GM19463 (cell line): ENCODE results near the gene NEU4.
"Not testable (repeated sequence)": the region's sequence is repeated elsewhere in the genome, so short reads cannot be mapped to it uniquely, and the experiment has no call there.

Source experiments
- ATAC-seq: cut with Tn5 transposase; IDR thresholded peaks from one replicate; pipeline ENCODE4 v1.9.1; 2021; ENCODE audit warnings: mild to moderate bottlenecking, moderate library complexity; ENCODE audit not compliant: unreplicated experiment

Gene NEU4, protein sequence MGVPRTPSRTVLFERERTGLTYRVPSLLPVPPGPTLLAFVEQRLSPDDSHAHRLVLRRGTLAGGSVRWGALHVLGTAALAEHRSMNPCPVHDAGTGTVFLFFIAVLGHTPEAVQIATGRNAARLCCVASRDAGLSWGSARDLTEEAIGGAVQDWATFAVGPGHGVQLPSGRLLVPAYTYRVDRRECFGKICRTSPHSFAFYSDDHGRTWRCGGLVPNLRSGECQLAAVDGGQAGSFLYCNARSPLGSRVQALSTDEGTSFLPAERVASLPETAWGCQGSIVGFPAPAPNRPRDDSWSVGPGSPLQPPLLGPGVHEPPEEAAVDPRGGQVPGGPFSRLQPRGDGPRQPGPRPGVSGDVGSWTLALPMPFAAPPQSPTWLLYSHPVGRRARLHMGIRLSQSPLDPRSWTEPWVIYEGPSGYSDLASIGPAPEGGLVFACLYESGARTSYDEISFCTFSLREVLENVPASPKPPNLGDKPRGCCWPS

GRCh38 chr2:241808721-241809382, at the start of gene NEU4:
NEU4 (plus strand) TSS chr2:241809193; CDS start chr2:241814485, 5,292 bp downstream.
- ATAC-seq: no peak

- not testable (repeated sequence) for ATAC-seq
Observed at GRCh38 chr2:241759893-241760292, 49.1 kb upstream of the NEU4 start.

DNA sequence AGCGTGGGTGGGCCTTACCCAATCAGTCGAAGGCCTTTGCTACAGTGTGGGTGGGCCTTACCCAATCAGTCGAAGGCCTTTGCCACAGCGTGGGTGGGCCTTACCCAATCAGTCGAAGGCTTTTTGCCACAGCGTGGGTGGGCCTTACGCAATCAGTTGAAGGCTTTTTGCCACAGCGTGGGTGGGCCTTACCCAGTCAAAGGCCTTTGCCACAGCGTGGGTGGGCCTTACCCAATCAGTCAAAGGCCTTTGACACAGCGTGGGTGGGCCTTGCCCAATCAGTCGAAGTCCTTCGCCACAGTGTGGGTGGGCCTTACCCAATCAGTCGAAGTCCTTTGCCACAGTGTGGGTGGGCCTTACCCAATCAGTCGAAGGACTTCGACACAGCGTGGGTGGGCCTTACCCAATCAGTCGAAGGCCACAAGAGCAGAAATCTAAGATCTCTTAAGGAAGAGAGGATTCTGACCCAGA, 48.7 kb upstream of the NEU4 start:
- no peak for ATAC-seq

- ATAC-seq: no peak
Observed at GRCh38 chr2:241762321-241762932, 46.6 kb upstream of the NEU4 start.

DNA sequence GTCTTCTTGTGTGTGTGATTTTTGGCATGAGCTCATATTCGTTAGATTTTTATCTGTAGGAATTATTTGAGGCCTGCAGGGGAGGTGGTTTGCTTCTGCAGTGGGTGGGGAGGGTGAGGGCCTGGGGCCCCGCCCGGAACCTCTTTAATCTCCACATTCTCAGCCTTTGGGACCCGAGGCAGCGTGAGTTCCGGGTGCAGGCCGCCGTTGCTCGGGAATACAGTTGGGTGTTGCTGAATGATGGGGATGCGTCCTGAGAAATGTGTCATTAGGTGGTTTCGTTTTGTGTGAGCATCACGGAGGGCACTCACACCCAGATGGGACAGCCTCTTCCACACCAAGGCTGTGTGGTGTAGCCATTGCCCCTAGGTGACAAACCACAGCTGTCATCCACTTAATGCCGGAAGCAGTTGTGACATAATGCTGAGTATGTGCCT, 46.0 kb upstream of the NEU4 start:
- ATAC-seq: no peak

DNA sequence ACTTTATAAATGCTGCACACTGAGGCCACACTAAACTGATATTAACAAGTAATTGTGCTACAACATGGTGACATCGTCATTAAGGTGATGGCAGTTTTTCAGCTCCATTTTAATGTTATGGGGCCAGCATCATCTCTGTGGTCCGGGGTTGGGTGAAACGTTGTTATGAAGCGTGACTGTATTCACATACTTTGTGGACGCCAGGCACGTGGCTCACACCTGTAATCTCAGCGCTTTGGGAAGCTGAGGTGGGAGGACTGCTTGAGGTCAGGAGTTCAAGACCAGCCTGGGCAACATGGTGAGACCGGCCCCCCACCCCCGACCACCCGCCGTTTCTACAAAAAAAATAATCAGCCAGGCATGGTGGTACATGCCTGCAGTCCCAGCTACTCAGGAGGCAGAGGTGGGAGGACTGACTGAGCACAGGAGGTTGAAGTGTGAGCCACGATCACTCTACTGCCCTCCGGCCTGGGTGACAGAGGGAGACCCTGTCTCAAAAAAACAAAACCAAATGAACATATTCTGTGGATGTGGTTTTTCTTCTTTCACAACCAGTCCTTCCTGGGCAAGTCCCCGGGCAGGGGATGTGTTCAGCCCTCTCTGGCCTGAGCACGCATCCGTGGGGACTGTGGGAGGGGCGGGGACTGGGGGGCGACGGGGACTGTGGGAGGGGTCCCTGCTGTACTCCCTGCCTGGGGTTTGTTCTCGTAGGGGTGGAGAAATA, 45.3 kb upstream of the NEU4 start:
- ATAC-seq: no peak

DNA sequence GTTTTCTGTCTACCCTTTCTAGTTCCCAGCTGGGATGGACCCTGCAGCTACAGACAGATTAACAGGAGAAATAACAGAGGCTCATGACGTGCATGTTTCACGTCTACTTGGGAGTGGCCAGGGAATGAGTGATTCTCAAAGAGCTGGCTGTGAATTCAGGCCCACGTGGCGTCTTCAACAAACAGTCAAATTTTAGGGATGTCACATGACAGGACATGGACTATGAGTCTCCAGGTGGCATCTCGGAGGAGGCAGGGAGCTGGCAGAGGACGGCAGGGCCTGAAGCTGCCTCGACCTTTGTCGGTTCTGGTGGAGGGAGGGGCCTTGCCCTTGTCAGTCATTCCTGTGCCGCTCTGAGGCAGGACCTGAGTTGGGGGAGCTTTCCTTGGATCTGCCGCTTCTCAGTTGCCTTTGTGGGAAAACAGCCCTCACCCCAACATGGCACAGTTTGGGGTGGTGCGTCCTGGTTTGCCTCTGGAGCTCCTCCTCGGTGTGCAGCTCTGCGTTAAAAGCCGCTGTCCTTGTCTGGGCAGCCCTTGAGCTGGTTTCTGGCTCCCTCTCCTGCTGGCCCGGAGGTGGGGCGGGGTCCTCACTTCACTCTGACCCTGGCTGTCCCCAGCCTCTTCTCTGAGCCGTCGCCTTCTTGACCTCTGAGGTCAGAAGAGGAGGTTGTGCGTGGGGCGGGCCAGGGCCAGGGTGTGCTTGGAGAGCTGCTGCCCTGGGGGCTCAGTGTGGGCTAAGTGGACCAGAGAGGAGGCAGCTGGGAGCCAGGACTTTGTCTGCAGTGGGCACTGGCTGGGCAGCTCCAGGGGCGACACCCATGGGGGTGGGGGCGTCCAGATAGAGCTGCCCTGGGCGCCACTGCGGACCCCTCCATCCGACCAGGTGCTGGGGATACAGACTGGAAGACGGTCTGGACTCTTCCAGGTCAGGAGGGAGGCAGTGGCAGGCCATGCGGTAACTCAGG, 44.4 kb upstream of the NEU4 start:
- no peak for ATAC-seq

DNA sequence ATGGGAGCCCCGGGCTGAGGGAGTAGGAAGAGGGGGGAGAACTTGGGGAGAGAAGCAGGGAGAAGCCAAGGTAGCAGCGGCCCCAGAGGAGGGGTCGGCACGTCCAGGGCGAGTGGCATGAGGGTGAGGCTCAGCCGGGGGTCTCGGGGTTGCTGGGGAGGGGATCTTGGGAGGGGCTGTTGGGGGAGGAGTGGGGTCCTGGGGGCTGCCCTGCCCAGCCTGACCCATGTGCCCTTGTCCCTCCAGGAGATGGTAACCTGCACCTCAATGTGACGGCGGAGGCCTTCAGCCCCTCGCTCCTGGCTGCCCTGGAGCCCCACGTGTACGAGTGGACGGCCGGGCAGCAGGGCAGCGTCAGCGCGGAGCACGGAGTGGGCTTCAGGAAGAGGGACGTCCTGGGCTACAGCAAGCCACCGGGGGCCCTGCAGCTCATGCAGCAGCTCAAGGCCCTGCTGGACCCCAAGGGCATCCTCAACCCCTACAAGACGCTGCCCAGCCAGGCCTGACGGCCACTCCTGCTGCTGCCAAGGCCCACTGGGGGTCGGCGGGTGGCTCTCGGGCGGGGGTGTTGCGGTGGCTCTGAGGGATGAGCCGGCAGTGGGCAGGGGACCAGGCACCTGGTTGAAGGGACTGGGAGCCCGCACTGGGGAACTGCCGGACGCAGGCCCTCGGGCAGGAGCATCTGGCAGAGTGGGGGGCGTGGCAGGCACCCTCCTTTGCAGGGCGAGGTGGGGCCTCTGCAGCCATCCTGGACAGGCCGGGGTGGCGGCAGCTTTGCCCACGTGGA, 41.3 kb upstream of the NEU4 start:
- ATAC-seq: no peak

DNA sequence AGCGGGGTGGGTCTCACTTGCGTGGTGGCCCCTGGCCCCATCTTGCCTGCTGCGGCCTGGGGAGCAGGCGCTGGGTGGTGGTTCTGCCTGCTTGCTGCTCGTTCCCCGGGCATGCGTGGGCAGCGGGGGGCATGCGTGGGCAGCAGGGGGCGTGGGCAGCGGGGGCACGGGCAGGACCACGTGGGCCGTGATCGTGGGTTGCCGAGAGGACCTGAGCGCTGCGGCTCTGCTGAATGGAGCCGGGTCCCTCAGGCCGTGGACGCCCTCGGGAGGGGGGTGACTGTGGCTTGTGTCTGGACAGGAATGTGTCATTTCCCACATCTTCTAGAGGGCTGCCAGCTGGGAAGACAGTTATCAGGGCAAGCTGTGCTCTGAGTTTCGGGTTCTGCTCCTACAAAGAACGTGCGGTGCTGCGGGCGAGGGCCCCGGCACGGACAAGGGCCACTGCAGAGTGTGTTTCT, 40.7 kb upstream of the NEU4 start:
- ATAC-seq: no peak

GRCh38 chr2:241768850-241769249, 40.1 kb upstream of the NEU4 start:
- ATAC-seq: no peak

DNA sequence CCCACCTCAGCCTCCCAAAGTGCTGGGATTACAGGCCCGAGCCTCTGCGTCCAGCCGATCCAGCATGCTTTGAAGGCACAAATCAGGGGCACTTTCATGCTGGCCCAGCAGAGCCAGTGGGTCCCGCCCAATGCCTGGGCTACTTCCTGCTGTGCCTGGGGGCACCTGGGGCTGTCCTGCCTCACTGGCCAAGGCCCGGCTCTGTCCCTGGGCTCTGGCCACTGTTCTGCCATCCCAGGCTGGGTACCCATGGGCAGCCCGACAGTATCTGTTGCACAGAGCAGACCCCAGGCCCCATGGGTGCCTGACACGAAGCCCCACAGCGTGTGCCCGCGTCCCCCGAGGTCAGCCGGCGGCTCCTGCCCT, 39.2 kb upstream of the NEU4 start:
- ATAC-seq: no peak

GRCh38 chr2:241770185-241770935, 38.6 kb upstream of the NEU4 start:
- no peak for ATAC-seq

GRCh38 chr2:241770936-241771285, 38.1 kb upstream of the NEU4 start:
- ATAC-seq: no peak

DNA sequence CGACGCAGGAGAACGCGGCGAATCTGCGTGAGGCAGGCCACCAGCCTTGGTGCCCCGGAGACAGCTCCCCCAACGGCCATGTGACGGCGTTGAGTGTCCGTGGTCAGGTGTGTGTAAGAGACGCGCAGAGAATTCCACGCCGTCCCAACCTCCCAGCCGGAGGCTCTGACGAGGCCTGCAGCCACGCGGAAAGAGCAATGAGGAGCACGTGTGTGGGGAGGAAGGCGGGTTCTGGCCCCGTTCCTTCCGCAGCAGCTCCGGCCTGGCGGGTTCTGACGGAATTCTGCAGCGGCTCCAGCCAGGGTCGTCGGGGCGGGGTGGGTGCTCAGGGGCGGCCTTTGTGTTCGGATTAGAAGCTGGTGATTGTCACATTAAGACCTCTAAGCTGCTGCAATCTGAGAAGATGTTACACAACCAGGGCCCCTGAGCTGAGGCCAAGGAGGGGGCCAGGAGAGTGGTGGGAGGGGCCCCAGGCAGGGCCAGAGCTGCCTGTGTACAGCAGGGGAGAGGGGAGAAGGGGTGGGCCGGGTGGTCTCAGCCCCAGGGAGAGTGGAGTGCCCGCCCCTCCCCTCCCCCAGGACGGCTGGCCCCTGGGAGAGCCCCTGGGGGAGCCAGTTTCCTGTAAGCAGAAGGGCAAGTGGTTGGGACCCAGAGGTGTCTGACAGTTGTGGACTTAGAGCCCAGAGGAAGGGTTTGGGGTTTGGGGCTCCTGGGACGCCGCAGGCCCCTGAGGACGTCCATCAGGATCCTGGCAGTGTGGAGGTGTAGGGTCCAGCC, 37.5 kb upstream of the NEU4 start:
- no peak for ATAC-seq

GRCh38 chr2:241772063-241772499, 36.9 kb upstream of the NEU4 start:
- no peak for ATAC-seq

DNA sequence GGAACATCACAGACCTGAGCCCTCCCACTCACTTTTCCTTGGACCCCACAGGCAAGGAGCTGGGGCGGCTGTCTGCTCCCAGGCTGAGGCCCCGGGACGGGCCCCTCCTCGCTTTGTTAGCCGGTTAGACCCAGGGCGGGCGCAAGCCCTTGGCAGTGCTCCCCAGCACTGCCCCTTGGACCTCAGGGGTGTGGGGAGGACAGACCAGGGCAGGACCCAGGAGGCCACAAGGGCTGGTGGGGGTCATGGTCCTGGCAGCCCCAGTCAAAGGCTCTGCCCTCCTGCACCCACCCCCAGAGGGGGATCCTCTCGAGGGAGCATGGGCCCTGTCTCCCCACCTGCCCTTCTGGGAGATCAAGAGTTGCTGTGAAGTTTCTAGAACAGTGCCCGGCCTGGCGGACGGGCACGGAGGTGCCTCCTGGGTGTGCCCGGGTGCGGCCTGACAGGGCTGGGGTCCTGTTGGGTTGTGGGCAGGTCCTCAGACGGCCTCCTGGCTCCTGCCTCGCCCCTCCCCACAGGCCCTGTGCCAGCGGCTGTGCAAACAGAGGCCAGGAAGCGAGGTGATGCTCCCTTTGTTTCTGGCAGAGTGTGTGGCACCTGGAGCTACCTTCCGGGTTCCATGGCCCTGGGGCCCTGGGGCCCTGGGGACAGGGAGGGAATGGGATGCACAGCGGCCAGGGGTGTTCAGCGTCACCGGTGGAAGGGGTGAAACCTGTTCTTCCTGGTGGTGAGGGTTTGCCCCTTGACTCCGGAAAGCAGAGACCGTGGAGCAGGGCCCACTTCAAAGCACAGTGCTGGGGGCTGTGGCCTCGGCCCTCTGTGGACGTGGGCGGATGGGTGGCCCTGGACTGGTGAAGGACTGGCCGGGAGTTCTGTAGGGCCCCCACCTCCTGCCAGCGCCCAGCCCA, 35.2 kb upstream of the NEU4 start:
- ATAC-seq: no peak
